Measurements from ENCODE around the gene CRIM1.

- no peak for TF ChIP-seq CTCF (IDR thresholded peaks at IDR 0.05)
- no peak for TF ChIP-seq EP300 (IDR thresholded peaks at IDR 0.05)
Measured at GRCh38 chr2:36476411-36476810, 120.8 kb downstream of the CRIM1 start.

Data from suprapubic skin (tissue), 3 donors.